Endothelial cell of umbilical vein (primary cell): ENCODE results near the gene APIP. TPM values are rescaled to one million over a fixed set of nuclear protein-coding genes. Genes with fewer than 3 reads are reported as not detected.
A peak's percentile ranks its signal among the peaks of the same experiment; 100 is the strongest.

Experiments used
- BruUV-seq: library from RNA; stranded (reverse); fragments of 400-500 nt; replicated peaks from 2 replicates; lab custom pipeline; 2021; lab: Mats Ljungman, UMichigan
- CTCF ChIA-PET: fragments of 300-600, 350-600 bp; sonication (Branson Sonifier 250); formaldehyde crosslinking; loops from one replicate; lab custom pipeline; 2021; ENCODE audit warnings: antibody characterized with exemption, inconsistent platforms; lab: Charles Lee
- POLR2A ChIA-PET: fragments of 300-600, 350-600 bp; sonication (Branson Sonifier 250); formaldehyde crosslinking; loops from one replicate; lab custom pipeline; 2021; ENCODE audit warnings: antibody characterized with exemption, inconsistent platforms; lab: Charles Lee
- DNase-seq: peaks from one replicate; pipeline ENCODE4 v3.0.0-alpha.2; 2011; ENCODE audit warnings: low read depth, low spot score
- FAIRE-seq: peaks from 2 replicates; lab custom pipeline; 2011; peaks lifted over from hg19 to GRCh38; lab: Jason Lieb, UNC
- H2AFZ ChIP-seq: 2 replicates; pipeline ENCODE4 v1.6.0; 2012; ENCODE audit warnings: low read depth, low read length, control low read depth, inconsistent platforms
- H3K27ac ChIP-seq: 2 replicates; pipeline ENCODE4 v1.5.1; 2011; ENCODE audit warnings: low read depth, mild to moderate bottlenecking, control low read depth, low read length, moderate library complexity; ENCODE audit not compliant: insufficient read depth
- H3K27me3 ChIP-seq, 2 experiments: 2 replicates each; pipeline versions ENCODE4 v1.6.0 to v1.6.1; 2011; ENCODE audit warnings: low read length in 2 of 2, mixed read lengths in 1 of 2; ENCODE audit not compliant: control insufficient read depth in 2 of 2, insufficient read depth in 2 of 2
- H3K36me3 ChIP-seq, 2 experiments: 2 replicates in 1 of 2; 3 replicates in 1 of 2; pipeline ENCODE4 v1.5.1; 2011; ENCODE audit warnings: low read length in 2 of 2, mild to moderate bottlenecking in 1 of 2, moderate library complexity in 1 of 2; ENCODE audit not compliant: control insufficient read depth in 2 of 2, insufficient read depth in 2 of 2; ENCODE audit errors: extremely low read depth in 1 of 2
- H3K4me1 ChIP-seq: 3 replicates; pipeline ENCODE4 v1.5.1; 2011; ENCODE audit warnings: mild to moderate bottlenecking, low read length; ENCODE audit not compliant: control insufficient read depth, insufficient read depth; ENCODE audit errors: extremely low read depth
- H3K4me2 ChIP-seq: 2 replicates; pipeline ENCODE4 v1.6.1; 2011; ENCODE audit warnings: low read length, control low read depth, mixed read lengths; ENCODE audit not compliant: insufficient read depth
- H3K4me3 ChIP-seq, 3 experiments: fragments of 200-600 bp in 1 of 3; sonication (generic), shearing (Covaris generic) in 1 of 3; replicated peaks in 1 of 3; 2 replicates each; pipeline ENCODE4 v1.5.1; 2011 to 2016; ENCODE audit warnings: control low read depth in 3 of 3, low read length in 3 of 3, mild to moderate bottlenecking in 2 of 3, inconsistent platforms in 1 of 3, low read depth in 1 of 3, moderate library complexity in 1 of 3; ENCODE audit not compliant: insufficient read depth in 1 of 3
- H3K79me2 ChIP-seq: 2 replicates; pipeline ENCODE4 v1.6.0; 2012; ENCODE audit warnings: low read length, inconsistent platforms; ENCODE audit not compliant: control insufficient read depth, insufficient read depth
- H3K9ac ChIP-seq: replicated peaks from 2 replicates; pipeline ENCODE3; 2011; ENCODE audit warnings: low read length, control low read depth; ENCODE audit not compliant: insufficient read depth; ENCODE audit errors: extremely low read depth
- H3K9me1 ChIP-seq: replicated peaks from 3 replicates; pipeline ENCODE4 v1.6.0; 2011; ENCODE audit warnings: mild to moderate bottlenecking, low read length; ENCODE audit not compliant: control insufficient read depth, insufficient read depth; ENCODE audit errors: extremely low read depth
- H3K9me3 ChIP-seq: replicated peaks from 2 replicates; pipeline ENCODE4 v1.5.1; 2012; ENCODE audit warnings: low read length, inconsistent platforms; ENCODE audit not compliant: control insufficient read depth, insufficient read depth
- H4K20me1 ChIP-seq: replicated peaks from 2 replicates; pipeline ENCODE3; 2011; ENCODE audit warnings: mild to moderate bottlenecking, low read length; ENCODE audit not compliant: control insufficient read depth, insufficient read depth; ENCODE audit errors: extremely low read depth
- CTCF ChIP-seq, 2 donors: IDR thresholded peaks; 1 replicate in 1 of 2; 2 replicates in 1 of 2; pipeline ENCODE4 v1.5.1; 2011; ENCODE audit warnings: low read length in 2 of 2, mild to moderate bottlenecking in 2 of 2, moderate library complexity in 2 of 2, control low read depth in 1 of 2, inconsistent platforms in 1 of 2, low read depth in 1 of 2; ENCODE audit not compliant: insufficient read depth in 1 of 2; ENCODE audit errors: extremely low read depth in 1 of 2
- FOS ChIP-seq: IDR thresholded peaks from 2 replicates; pipeline ENCODE4 v1.6.1; 2011; ENCODE audit warnings: mild to moderate bottlenecking, low read length, moderate library complexity, borderline replicate concordance; ENCODE audit not compliant: insufficient read depth
- JUN ChIP-seq: IDR thresholded peaks from 2 replicates; pipeline ENCODE4 v1.6.1; 2011; ENCODE audit warnings: borderline replicate concordance, low read depth; ENCODE audit not compliant: insufficient read length, insufficient read depth
- MAX ChIP-seq: IDR thresholded peaks from 2 replicates; pipeline ENCODE4 v1.6.1; 2011; ENCODE audit not compliant: insufficient read depth, insufficient read length
- POLR2AphosphoS5 ChIP-seq: IDR thresholded peaks from 2 replicates; pipeline ENCODE4 v1.6.1; 2012; ENCODE audit warnings: low read depth, mild to moderate bottlenecking, control low read depth, low read length, moderate library complexity; ENCODE audit not compliant: insufficient read depth
- dilution Hi-C: fragments of 300-500 bp; cut with MboI; formaldehyde crosslinking; loops from one replicate; pipeline ENCODE4 v1.15.0; 2019; ENCODE audit warnings: low sequenced_read_pairs; ENCODE audit not compliant: extremely low pct_ligation_motif_present
- intact Hi-C: fragments of 100-400 bp; cut with micrococcal nuclease; formaldehyde crosslinking; loops from one replicate; pipeline ENCODE4 v1.10.0; 2022
- polyA plus RNA-seq, 4 experiments: library from polyadenylated mRNA; depleted of rRNA in 3 of 4; stranded (reverse) in 3 of 4; unstranded in 1 of 4; fragments of >200 nt; gene quantifications; 2 replicates each; pipeline versions ENCODE4 v1.2.1 to v1.2.3, GENCODE V29; 2011 to 2012; ENCODE audit warnings: missing spikeins in 1 of 4
- total RNA-seq: library from RNA; stranded (reverse); gene quantifications from 2 replicates; pipeline ENCODE4 v1.2.3, GENCODE V29; 2021

The APIP gene
- total and polyA plus RNA-seq, 2 donors (not counting 3 experiments of a cell fraction or from before 2014, with no cell fraction given): 10.0 to 26.9 TPM

GRCh38 chr11:34907934-34908593, 8.1 kb downstream of the APIP start:
- BruUV-seq: no TSS peak
- H3K36me3 ChIP-seq: no peaks in the 10 kb centered on the region
- H3K9ac ChIP-seq: no peak overlapping the region
- no peak for FAIRE-seq
- no peak overlapping the region for H3K27ac ChIP-seq
- dilution Hi-C loops: no loop called here
- no peaks in the 10 kb centered on the region for H3K79me2 ChIP-seq
- peak; percentile 24 for DNase-seq
- no peak overlapping the region for H3K4me2 ChIP-seq
- no peaks in the 10 kb centered on the region for H4K20me1 ChIP-seq
- intact Hi-C loops: no loop called here
- no peaks in the 10 kb centered on the region for H3K9me1 ChIP-seq
- no peak overlapping the region for H2AFZ ChIP-seq
- ChIA-PET CTCF (interaction anchor here (1.2 kb wide), 1 partner anchor 11 kb away, joined by 3 read pairs; no protein-coding TSS in a partner anchor), POLR2A (no interaction called here)
- H3K4me1 ChIP-seq: peaks cover 5% of the 10 kb centered on the region
- no peaks in the 10 kb centered on the region for H3K9me3 ChIP-seq
- H3K27me3 ChIP-seq: no peaks in the 10 kb centered on the region
- H3K4me3 ChIP-seq: no peak overlapping the region
- TF ChIP-seq MAX (no peak), FOS (peak; percentile 66), JUN (peak; percentile 46), POLR2AphosphoS5 (no peak)

GRCh38 chr11:34905666-34906065, 10.5 kb downstream of the APIP start:
- H3K9ac ChIP-seq: no peak overlapping the region
- no peaks in the 10 kb centered on the region for H3K79me2 ChIP-seq
- FAIRE-seq (no peak), DNase-seq (no peak)
- H2AFZ ChIP-seq: no peak overlapping the region
- H3K9me3 ChIP-seq: no peaks in the 10 kb centered on the region
- no peak overlapping the region for H3K27ac ChIP-seq
- no peak overlapping the region for H3K4me2 ChIP-seq
- no peaks in the 10 kb centered on the region for H3K36me3 ChIP-seq
- BruUV-seq: no TSS peak
- no peaks in the 10 kb centered on the region for H3K27me3 ChIP-seq
- no peak overlapping the region for H3K4me3 ChIP-seq
- peaks cover 5% of the 10 kb centered on the region for H3K4me1 ChIP-seq
- intact Hi-C loops (no loop called here), dilution Hi-C loops (no loop called here)
- H3K9me1 ChIP-seq: no peaks in the 10 kb centered on the region
- TF ChIP-seq JUN (no peak), CTCF (IDR thresholded peaks at IDR 0.05; ENCODE audit: extremely low read depth in 1 of 2, insufficient read depth in 1 of 2, low read depth in 1 of 2, low read length in 2 of 2) (no peak), MAX (no peak)
- ChIA-PET POLR2A (no interaction called here), CTCF (no interaction called here)
- H4K20me1 ChIP-seq: no peaks in the 10 kb centered on the region
